Inflammatory macrophage treated with lipopolysaccharide for 4 hours (primary cell): ENCODE results near the gene KAT7.

Source experiments
- DNase-seq: peaks from one replicate; pipeline ENCODE4 v3.0.0-alpha.2; 2020

KAT7 gene

GRCh38 chr17:49814781-49815529, 26.5 kb downstream of the KAT7 start:
- no peak for DNase-seq

DNA sequence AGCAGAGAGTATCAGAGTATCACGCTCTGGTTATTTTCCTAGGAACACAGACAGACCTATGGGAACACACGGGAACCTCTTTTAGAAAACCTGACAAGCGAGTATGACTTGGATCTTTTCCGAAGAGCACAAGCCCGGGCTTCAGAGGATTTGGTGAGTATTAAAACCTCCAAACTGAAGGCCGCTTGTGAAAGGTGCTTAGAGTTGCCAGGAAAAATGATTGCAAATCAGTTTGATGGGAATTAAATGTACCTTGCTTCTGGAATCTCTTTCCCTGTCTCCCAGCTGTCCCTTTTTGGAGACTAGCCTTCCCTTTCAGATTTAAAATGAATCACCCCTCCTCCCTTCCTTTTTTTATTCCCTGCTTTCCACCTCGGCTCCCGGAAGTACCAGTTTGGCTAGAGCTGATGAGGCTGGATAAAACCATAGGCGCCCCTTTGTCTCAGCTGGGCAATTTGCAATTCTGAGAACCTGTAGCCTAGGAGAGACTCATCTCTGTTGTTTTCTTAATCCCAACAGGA, 27.3 kb downstream of the KAT7 start:
- no peak for DNase-seq

GRCh38 chr17:49817993-49818392, 29.5 kb downstream of the KAT7 start:
- DNase-seq = no peak

- DNase-seq = no peak
Observed at GRCh38 chr17:49819138-49819537, 30.7 kb downstream of the KAT7 start.

- DNase-seq = no peak
Observed at GRCh38 chr17:49819651-49820050, 31.2 kb downstream of the KAT7 start.

GRCh38 chr17:49820773-49821172, 32.3 kb downstream of the KAT7 start:
- no peak for DNase-seq

DNA sequence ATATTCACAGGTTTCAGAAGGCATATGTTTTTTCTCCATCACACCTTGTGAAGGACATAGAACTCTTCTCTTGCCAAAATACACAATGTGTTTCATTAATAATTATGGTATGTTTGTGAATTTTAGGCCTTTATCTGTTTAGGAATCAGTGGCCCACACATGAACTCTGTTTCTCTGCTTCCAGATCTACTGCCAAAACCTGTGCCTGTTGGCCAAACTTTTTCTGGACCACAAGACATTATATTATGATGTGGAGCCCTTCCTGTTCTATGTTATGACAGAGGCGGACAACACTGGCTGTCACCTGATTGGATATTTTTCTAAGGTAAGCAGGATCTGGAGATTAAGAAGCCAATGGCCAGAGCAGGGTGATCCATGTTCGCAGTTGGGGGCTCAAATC, 33.0 kb downstream of the KAT7 start:
- no peak for DNase-seq

DNA sequence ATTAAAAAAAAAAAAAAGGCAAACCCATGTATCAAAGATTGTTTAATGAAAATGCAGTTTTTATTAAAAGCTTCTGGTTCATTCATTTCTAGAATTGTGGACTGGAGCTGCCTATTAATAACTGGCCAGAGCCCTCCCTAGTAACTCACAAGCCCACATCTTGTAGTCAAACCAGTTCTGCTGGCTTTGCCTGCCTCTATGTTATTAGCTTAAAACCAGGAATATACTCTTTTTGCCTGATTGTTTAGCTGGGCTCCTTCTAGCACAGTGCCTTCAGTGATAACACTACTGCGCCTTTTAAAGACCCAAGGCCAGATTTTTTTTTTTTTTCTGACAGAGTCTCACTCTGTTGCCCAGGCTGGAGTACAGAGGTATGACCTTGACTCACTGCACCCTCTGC, 33.4 kb downstream of the KAT7 start:
- DNase-seq = no peak

DNA sequence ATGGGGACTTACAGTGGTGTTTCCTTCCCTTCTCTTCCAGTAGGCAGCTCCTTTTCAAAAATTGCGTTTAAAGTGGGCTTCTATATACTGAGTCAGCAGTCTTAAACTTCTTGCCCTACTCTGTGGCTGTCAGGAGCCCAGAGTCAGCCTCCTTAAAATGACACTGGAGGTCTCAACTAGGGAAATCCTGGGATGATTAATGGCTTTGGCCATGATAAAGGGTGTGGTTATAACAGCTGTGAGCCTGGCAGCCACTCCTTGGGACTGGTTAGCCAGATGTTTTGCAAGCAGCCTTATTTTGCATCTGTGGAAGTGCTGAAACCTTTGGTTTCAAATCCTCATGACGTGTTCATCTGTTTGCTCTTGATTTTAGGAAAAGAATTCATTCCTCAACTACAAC, 34.3 kb downstream of the KAT7 start:
- DNase-seq = peak; percentile 86

- DNase-seq = no peak
Observed at GRCh38 chr17:49823614-49824013, 35.1 kb downstream of the KAT7 start.

GRCh38 chr17:49825645-49826044, 37.2 kb downstream of the KAT7 start:
- no peak for DNase-seq

GRCh38 chr17:49828325-49828724, 39.8 kb downstream of the KAT7 start:
- peak; percentile 60 for DNase-seq

DNA sequence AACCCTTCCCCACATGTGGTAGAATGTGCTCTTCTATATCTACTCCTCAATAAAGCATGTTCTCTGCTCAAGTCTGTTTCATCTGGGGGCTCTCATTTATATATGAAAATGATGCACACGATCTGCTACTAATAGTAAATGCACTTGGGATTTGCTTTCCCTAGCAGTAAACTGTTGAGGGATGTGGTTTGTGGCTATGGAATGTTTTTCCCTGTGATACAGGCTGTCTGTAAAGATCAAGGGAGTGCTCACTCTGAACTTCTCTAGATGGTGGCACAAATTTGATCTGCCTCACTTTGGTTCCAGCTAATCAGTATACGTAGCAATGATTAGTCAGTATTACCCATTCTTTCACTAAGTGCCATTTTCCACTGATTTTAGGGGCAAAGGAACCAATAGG, 40.5 kb downstream of the KAT7 start:
- DNase-seq = no peak

DNA sequence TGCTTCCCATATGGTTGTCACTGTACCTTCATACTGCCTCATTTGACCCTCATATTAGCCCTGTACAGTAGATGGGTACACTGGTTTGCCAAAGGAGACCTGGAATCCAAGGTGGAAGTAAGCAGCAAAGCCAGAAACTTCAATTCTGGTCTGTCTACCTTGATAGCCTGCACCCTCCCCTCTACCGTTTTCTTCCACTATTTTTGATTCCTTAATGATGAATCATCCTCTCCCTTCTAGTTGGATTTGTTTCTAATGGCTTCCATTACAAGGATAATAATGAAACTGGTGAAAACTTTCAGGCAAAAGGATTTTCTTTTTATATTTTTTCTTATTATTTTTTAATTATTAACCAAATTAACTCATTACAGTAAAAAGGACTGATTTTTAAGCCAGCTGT, 42.1 kb downstream of the KAT7 start:
- no peak for DNase-seq

DNA sequence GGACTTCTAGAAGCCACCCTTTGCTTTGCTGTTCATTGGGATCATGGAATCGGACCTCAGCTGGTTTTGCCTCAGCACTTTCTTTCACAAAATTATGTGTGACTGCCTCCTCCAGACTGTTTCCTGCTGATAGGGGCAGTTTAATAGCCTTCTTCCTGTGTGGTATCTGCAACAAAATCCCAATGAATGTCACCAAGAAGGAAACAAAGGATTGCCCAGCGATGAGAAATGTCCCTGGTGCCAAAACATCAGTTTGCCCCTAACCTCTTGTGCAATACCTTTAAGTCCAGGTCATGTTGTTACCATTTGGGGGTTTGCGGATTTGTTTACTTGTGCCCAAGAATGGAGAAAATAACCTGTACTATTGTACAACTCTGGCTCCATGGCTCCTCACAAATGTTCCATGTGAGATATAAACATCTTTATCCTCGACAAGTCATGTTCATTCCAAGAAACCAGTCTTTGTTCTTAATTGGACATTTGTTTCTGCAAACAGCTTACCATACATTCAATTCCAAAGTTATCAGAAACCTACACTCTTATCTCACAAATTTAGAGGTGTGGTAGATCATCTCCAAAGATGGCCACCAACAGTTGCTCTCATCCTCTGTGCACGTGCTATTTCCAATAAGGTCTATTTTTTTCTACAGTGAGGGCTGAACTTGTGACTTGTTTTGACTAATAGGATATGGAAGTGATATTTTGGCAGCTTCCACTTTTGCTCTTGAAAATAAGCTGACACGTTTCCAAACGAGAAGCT, 44.5 kb downstream of the KAT7 start:
- DNase-seq = peak; percentile 61

- DNase-seq = no peak
Observed at GRCh38 chr17:49834118-49834743, 45.8 kb downstream of the KAT7 start.

GRCh38 chr17:49835472-49835871, 47.0 kb downstream of the KAT7 start:
- no peak for DNase-seq

DNA sequence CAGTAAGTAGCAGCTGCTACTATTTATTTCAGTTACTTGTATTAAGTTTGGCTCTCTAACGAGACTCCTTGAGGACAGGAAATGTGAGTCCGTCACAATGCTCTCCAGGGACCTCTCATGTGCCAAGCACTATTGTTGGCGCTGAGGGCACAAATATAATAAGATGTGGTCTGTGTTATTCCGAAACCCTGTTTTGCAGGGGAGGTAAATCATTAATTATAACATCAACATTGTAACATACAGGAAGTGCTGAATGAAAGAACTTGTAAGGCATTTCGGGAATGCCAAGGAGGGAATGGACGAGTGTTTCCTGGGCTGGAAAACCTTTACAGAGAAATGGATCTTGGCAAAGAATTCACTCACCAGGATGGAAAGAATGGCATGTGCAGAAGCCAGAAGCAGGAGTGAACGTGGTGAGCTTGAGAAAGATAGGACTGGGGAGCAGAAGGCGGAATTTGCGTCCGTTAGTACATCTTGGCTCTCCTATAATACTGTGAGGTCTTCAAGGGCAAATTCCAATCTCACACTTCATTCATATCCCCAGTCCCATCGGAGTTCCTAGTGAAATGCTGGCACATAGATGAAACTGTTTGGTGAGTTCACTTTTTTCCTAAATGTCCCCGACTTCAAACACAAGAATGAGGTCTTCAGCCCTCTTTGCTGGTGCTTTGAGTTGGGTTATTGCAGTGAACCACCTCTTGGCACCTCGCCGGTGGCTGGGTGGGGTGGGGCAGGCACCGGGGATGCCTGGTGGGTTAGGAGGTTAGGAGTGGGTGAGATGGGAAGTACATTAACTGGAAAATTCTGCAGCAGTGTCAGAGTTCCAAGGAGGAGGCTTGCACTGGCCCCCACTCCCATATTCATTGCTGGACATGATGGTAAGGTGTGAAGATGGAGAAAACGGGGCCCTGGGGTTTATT, 47.9 kb downstream of the KAT7 start:
- no peak for DNase-seq

DNA sequence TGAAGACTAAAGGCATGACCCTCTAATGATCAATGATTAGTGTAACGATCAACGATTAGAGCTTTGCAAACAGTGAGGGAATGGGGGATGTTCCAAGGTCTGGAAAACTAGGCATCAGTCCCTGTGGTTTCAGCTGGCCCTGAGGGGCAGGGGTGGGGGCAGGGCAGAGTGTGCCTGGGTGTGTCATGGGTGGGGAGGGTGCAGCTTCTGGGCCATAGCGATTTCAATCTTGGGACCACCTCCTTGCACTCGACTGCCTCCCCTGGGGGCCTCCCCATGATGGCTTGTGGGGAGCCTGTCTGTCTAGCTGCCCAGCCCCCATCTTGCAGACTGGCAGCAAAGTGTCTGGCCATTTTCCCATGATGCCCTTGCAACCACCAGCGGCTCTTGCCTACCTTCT, 51.0 kb downstream of the KAT7 start:
- no peak for DNase-seq

- DNase-seq = no peak
Observed at GRCh38 chr17:49841548-49841947, 53.1 kb downstream of the KAT7 start.

- DNase-seq = peak; percentile 32
Observed at GRCh38 chr17:49842371-49842770, 53.9 kb downstream of the KAT7 start.

GRCh38 chr17:49842846-49843245, 54.4 kb downstream of the KAT7 start:
- no peak for DNase-seq
